Stimulated activated CD8-positive, alpha-beta memory T cell treated with anti-CD3 and anti-CD28 coated beads, Interleukin-12 subunit alpha, Interleukin-12 subunit beta, amount 100 ng/mL, for 1 hour (primary cell): ENCODE results near the gene CAB39L.
"Not testable (repeated sequence)": the region's sequence is repeated elsewhere in the genome, so short reads cannot be mapped to it uniquely, and the experiment has no call there.

ENCODE experiments used
- DNase-seq: peaks from one replicate; pipeline ENCODE4 v3.0.0-alpha.2; 2020; ENCODE audit warnings: low read depth

CAB39L gene

GRCh38 chr13:49343731-49344130 is 100.1 kb downstream of the CAB39L start:
- DNase-seq, result no peak

DNA sequence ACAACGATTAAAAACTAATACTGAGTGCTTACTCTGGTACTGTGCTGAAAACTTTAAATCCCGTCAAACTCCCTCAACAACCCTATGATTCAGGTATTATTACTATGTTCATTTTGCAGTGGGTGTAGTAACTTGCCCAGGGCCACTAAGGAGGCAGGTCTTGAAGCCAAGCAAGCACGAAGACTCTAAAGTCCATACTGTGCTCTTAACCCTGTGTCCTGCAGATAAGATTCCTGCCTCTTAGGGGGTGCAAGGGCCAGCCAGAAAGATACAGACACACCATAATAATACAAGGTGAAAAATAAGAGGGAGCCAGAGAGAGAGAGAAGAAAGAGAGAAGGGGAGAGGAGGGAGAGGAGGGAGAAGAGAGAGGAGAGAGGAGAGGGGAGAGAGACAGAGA is 100.6 kb downstream of the CAB39L start:
- no peak for DNase-seq

- DNase-seq, result no peak
Observed at GRCh38 chr13:49342454-49342853, 101.4 kb downstream of the CAB39L start.

- no peak for DNase-seq
Observed at GRCh38 chr13:49341941-49342340, 101.9 kb downstream of the CAB39L start.

DNA sequence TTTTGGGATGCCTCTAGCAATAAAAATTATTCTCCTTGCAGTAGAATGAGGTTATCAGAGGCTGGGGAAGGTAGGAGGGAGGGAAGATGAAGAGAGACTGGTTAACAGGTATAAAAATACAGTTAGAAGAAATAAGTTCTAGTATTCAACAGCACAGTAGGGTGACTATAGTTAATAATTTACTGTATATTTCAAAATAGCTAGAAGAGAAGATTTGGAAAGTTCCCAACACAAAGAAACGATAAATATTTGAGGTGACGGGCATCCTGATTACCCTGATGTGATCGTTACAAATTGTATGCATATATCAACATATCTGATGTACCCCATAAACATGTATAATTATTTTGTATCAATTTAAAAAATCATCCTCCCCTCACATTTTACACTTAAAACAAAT is 102.3 kb downstream of the CAB39L start:
- no peak for DNase-seq

DNA sequence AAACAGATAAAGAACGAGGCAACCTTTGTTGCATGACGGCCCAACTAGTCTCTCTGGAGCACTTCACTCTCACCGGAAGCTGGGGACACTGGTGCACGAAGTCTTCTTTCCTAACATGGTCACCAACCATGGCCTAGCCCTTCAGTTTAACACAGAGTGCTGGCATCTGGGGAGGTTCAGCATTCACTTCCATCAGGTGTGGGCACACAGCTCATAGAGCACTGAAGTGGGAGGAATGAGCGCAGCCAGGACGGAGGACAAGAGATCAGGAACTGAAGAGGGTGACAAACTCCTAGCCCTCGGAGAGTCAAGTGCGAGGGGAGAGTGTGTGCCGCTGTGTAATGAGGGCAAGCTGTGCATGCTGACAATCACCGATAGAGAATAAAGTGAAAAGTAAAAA is 103.7 kb downstream of the CAB39L start:
- DNase-seq, result no peak

DNA sequence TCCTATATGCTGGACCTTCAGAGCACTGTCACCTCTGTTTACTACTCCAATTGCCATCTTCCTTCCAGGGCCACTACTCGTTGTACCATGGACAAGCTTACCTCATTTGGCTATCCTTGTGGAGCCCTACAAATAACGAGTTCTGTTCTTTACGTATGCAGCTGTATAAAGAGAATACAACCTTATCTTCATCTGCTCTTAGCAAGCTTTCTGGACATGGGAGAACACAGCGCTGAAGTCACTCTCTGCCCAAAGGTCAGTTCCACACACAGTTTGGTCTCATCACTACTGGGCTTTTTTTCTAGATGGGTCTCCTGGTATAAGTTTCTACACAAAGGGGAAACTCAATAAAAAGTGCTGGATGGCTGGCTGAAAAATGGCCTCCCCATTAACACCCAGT is 107.2 kb downstream of the CAB39L start:
- no peak for DNase-seq

- no peak for DNase-seq
Observed at GRCh38 chr13:49330546-49330864, 113.4 kb downstream of the CAB39L start.

DNA sequence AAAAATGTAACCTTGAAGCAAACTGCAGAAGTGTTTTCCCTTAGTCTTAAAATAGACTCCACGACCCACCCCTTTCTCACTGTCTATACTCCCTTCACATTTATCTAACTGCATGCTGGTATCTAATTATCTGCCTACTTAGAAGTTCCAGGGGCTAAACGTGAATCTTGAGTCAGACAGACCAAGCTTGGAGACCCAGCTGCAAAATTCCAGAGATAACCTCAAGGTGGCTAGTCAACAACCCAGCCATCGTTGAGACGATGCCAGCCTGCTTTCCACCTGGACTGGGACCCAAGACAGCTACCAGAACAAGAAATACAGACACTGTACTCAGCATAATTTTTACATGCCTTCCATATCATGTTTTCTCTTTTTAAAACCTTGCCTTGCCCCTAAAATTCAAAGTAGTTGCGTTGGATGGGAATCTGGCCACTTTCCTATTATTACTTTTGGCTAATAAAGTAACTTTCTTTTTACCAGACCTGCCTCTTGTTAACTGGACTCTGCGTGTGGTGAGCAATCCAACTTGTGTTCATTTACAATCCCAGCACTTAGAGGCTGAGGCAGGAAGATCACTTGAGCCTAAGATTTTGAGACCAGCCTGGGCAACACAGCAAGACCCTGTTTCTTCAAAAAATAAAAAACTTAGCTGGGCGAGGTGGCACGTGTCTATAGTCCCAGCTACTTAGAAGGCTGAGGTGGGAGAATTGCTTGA is 113.9 kb downstream of the CAB39L start:
- no peak for DNase-seq

DNA sequence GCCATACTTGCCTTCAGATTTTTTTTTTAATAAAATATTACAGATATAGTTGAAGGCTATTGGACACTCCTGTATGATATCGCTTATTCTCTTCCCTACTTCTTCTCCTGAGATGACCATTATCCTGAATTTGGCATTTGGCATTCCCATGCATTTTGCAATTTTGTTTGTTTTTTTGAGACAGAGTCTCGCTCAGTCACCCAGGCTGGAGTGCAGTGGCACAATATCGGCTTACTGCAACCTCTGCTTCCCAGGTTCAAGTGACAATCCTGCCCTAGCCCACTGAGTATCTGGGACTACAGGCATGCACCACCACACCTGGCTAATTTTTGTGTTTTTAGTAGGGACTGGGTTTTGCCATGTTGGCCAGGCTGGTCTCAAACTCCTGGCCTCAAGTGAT is 116.7 kb downstream of the CAB39L start:
- not testable (repeated sequence) for DNase-seq

DNA sequence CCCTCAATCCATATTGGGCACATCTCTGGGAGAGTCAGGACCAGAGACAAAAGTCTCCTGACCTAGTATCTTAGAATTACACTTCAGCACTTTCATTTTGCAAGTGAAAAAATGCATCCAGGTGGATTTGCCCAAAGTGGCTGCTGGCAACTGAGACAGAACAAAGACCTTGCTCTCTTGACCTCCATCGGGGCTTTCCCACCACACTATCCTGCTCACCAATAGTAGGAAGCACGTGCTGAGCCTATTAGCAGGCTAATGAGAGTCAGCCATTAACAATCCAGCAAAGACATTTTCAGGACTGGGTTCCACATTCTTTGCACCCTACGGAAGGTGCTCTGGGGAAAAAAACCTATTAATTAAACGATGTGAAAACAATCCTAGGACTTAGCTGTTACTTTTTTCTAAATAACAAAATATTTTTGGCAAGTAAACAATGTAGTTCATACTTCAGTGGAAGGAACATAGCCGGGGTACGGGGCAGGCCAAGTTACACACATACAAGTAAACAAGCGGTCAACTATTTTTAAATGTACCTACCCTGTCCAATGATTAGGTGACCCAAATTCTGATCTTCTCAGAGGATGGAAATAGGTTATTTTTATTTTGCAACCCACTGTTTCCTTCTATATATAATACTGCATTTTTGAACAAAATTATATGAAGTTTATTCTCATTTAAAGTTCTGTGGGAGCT is 117.5 kb downstream of the CAB39L start:
- no peak for DNase-seq

- no peak for DNase-seq
Observed at GRCh38 chr13:49323344-49323743, 120.5 kb downstream of the CAB39L start.

GRCh38 chr13:49322702-49323101 is 121.2 kb downstream of the CAB39L start:
- no peak for DNase-seq

GRCh38 chr13:49320975-49321374 is 122.9 kb downstream of the CAB39L start:
- DNase-seq, result no peak

DNA sequence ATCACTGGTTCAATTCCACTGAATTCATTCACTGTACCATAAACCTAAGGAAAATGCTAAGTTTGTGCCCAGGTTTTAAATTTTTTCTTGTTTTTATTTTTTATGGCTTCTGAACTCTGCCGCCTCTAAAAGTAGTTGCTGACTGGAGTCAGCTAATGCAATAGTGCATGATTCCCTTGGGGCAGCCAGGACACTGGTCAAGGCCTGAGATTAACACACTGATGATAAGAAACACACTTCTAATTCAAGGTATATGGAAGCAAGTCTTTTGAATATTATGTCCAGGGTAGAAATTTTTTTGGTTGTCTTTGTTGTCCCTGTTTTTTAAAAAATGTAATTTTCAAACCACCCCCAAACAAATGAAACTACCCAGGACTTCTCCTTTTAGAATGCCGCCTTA is 123.9 kb downstream of the CAB39L start:
- DNase-seq, result no peak

- no peak for DNase-seq
Observed at GRCh38 chr13:49319551-49319950, 124.3 kb downstream of the CAB39L start.

DNA sequence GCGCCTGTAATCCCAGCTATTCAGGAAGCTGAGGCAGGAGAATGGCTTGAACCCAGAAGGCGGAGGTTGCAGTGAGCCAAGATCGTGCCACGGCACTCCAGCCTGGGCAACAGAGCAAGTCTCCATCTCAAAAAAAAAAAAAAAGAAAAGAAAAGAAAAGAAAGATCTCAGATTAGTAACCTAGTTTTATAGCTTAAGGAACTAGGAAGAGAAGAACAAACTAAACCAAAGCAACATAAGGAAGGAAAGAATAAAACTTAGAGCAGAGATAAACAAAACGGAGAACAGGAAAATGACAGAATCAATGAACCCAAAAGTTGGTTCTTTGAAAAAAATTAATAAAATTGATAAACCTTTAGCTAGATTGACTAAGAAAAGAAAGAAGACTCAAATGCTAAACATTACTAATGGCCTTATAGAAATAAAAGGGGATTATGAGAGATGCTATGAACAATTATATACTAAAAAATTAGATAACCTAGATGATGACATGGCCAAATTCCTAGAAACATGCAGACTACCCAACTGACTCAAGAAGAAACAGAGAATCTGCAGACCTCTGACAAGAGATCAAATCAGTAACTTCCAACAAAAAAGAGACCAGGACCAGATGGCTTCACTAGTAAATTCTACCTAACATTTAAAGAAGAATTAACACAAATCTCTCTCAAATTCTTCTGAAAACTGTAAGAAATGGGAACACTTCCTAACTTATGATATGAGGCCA is 127.9 kb downstream of the CAB39L start:
- DNase-seq, result no peak

- no peak for DNase-seq
Observed at GRCh38 chr13:49315036-49315565, 128.8 kb downstream of the CAB39L start.

GRCh38 chr13:49314344-49314882 is 129.5 kb downstream of the CAB39L start:
- no peak for DNase-seq

DNA sequence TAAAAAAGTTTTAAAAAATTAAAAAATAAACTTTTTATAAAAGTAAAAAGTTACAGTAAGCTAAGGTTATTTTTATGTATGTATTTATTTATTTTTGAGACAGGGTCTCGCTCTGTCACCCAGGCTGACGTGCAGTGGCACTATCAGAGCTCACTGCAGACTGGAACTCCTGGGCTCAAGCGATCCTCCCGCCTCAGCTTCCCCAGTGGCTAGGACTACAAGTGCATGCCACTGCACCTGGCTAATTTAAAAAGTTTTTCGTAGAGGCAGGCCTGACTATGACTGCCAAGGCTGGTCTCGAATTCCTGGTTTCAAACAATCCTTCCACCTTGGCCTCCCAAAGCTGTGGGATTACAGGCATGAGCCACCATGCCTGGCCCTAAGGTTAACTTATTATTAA is 132.0 kb downstream of the CAB39L start:
- DNase-seq, result no peak

- DNase-seq, result no peak
Observed at GRCh38 chr13:49310251-49310650, 133.6 kb downstream of the CAB39L start.

- no peak for DNase-seq
Observed at GRCh38 chr13:49308921-49309408, 134.9 kb downstream of the CAB39L start.
